Panc1 (cell line): Measurements from ENCODE around the gene HOXB7.

Source experiments
- TF ChIP-seq, protein P1 (sequence below): fragments of 450-650 bp; IDR thresholded peaks from 2 replicates; pipeline ENCODE4 v1.5.1; 2017; ENCODE audit warnings: mild to moderate bottlenecking
- TF ChIP-seq, protein P2 (sequence below), 2 experiments: IDR thresholded peaks; 2 replicates each; pipeline ENCODE4 v1.6.1; 2011 to 2012; ENCODE audit warnings: low read depth in 2 of 2, control low read depth in 1 of 2, low read length in 1 of 2, mild to moderate bottlenecking in 1 of 2, moderate library complexity in 1 of 2; ENCODE audit not compliant: insufficient read depth in 1 of 2

DNA sequence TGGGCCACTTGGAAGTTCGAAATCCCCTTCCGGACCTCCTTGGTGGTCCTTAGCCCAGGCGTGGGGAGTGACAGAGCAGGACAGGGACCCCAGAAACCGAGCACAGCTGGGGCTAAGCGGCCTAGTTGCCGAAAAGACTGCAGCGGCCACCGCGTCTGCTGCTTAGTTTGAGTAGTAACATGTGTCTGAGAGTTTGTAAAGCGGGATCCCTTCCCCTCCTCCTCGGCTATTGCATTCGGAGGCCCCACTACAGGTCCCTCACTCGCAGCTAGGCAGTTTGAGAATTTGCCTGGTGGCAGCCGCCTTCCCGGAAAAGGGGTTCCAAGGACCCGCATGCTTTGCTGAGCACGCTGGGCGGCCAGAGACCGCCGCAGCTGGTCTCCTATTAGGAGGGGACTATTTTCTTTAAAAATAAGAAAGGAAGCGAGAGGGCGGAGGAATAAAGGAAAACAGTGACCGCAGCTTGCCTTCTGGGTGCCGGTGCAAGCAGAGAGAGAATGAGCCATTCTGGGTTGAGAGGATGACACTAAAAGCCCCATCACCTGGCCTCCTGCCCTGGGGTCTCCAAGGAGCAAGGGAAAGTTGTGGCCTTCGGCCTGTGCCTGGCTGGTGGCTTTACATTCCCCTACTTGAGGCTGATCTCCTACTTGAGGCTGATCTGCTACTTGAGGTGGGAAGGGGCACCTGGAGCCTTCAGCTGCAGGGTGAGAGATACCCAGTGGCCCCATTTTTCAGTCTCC is 16.1 kb downstream of the HOXB7 start:
- TF ChIP-seq, protein P1, sequence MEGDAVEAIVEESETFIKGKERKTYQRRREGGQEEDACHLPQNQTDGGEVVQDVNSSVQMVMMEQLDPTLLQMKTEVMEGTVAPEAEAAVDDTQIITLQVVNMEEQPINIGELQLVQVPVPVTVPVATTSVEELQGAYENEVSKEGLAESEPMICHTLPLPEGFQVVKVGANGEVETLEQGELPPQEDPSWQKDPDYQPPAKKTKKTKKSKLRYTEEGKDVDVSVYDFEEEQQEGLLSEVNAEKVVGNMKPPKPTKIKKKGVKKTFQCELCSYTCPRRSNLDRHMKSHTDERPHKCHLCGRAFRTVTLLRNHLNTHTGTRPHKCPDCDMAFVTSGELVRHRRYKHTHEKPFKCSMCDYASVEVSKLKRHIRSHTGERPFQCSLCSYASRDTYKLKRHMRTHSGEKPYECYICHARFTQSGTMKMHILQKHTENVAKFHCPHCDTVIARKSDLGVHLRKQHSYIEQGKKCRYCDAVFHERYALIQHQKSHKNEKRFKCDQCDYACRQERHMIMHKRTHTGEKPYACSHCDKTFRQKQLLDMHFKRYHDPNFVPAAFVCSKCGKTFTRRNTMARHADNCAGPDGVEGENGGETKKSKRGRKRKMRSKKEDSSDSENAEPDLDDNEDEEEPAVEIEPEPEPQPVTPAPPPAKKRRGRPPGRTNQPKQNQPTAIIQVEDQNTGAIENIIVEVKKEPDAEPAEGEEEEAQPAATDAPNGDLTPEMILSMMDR = no peak
- TF ChIP-seq, protein P2, sequence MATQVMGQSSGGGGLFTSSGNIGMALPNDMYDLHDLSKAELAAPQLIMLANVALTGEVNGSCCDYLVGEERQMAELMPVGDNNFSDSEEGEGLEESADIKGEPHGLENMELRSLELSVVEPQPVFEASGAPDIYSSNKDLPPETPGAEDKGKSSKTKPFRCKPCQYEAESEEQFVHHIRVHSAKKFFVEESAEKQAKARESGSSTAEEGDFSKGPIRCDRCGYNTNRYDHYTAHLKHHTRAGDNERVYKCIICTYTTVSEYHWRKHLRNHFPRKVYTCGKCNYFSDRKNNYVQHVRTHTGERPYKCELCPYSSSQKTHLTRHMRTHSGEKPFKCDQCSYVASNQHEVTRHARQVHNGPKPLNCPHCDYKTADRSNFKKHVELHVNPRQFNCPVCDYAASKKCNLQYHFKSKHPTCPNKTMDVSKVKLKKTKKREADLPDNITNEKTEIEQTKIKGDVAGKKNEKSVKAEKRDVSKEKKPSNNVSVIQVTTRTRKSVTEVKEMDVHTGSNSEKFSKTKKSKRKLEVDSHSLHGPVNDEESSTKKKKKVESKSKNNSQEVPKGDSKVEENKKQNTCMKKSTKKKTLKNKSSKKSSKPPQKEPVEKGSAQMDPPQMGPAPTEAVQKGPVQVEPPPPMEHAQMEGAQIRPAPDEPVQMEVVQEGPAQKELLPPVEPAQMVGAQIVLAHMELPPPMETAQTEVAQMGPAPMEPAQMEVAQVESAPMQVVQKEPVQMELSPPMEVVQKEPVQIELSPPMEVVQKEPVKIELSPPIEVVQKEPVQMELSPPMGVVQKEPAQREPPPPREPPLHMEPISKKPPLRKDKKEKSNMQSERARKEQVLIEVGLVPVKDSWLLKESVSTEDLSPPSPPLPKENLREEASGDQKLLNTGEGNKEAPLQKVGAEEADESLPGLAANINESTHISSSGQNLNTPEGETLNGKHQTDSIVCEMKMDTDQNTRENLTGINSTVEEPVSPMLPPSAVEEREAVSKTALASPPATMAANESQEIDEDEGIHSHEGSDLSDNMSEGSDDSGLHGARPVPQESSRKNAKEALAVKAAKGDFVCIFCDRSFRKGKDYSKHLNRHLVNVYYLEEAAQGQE (IDR thresholded peaks at IDR 0.05; ENCODE audit: insufficient read depth in 1 of 2, low read depth in 2 of 2, low read length in 1 of 2) = no peak; a peak in 1 of 4 replicates
